Measurements from ENCODE around the gene TMEM151B.
"Not testable (repeated sequence)": the region's sequence is repeated elsewhere in the genome, so short reads cannot be mapped to it uniquely, and the experiment has no call there.

Gene TMEM151B

DNA sequence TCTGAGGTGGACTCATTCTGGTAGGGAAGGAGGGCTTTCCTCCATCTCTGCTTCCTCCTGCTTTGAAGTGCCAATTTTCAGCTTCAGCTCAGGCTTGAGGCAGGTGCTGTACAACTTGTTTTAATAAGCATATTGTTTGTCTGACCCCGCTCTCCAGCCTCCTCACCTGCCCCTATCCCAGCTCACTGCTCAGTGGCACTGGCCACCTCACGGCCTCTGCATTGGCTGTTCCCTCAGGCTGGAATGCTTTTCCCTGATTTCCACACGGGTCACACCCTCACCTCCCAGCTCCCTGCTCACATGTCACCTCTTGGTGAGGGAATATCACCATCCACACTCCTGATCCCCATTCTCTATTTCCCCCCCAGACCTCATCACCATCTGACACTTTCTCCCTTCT lies 28.6 kb downstream of the TMEM151B start:
- in situ Hi-C loops (cut with HindIII; ENCODE audit: low sequenced_read_pairs) = no loop called here

DNA sequence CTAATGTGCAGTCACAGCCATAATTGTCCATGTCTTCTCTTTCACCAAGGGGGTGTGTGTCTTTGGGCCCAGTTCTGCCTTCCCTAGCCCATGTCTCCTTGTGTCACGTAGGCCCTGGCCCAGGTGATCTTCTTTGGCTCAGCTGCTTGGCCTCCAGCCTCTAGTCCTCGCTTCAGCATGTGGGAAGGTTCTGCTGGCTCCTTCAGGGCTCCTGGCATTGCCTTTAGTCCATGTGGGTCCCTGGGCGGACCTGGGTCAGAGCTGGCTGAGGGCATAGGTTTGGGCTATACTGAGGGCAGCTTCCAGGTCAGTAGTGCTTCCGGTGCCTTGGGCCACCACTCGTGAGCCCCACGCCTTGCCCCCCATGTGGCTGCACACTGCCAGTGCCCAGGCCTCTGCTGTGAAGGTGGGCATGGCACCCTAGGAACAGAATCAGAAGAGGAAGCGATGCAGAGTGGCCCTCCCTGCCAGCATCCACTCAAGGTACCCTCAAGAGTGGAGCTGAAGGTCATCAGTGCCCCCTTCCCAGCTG lies 30.1 kb downstream of the TMEM151B start:
- in situ Hi-C loops (cut with HindIII; ENCODE audit: low sequenced_read_pairs) = loop anchor here (10.0 kb wide), 1 partner anchor 46 kb away; the partner anchor contains the start of gene SLC35B2

DNA sequence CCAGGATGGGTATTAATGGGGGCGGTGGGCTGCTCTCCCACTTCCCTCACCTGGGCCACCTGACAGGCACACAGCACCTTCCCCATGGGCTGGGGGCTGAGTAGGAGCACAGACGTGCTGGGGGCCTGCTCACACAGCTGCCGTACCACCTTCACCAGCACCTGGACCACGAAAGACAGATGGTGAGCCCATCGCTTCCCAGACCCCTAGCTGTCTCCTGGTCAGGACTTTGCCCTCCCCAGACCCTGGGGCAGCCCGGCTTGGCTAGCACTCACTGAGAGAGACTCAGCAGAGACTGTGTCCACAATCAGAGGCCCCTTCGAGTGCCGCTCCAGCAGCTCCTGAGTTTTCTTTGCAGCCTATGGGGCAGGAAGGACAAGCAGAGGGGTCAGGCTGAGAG lies 30.9 kb downstream of the TMEM151B start:
- in situ Hi-C loops (cut with HindIII; ENCODE audit: low sequenced_read_pairs) = loop anchor here (10.0 kb wide), 1 partner anchor 46 kb away; the partner anchor contains the start of gene SLC35B2

DNA sequence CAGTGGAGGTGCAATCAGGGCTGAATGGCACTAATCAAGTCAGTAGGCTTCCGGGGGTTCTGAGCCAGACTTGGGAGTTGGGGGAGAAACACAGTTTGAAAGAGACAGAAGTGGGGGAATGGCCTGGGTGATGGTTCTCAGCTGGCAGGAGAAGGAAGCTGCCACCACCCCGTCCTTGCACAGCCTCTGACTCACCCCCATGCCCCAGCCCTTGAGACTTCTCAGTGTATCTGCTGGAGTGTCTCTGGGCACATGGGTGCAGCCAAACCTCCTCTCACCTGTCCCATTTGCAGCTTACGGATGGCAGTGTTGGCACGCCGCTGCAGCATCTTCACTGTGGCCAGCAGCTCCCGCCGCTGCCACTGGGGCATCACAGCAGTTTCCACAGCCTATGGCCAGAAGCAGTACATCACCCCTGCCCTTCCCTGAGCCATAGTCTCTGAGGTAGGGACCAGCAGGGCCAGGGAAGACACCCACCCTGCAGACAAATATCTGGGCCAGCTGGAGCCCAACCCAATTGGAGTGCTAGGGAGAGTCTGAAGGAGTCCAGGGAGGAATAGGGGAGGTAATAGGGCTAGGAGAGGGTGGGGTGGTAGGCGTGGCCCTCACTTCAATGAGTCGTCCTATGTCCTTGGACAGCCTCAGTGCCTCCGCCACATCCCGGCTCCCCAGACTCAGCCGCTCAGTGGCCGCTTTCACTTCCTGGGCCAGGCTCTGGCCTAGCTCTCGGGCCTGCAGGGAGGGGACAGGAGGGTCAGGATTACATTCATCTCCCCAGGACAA lies 31.7 kb downstream of the TMEM151B start:
- in situ Hi-C loops (cut with HindIII; ENCODE audit: low sequenced_read_pairs) = loop anchor here (10.0 kb wide), 1 partner anchor 47 kb away; the partner anchor contains the start of gene SLC35B2

DNA sequence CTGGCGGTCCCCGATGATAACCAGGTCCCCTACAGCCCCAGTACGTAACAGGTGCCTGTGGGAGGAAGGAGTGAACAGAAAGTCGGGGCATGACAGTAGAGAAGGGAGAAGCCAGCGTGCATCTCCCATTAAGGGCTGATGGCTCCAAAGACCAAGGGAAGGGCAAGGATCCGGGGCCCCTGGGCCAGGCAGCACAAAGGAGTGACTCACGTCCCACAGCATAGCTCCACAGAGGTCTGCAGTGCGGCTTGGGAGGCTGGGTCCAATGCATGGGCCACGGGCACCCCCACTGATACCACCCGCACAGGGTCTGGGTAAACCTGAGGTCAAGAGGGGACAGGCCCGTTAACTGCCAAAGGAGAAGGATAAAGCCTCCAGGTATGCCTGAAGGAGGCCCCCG lies 32.6 kb downstream of the TMEM151B start:
- in situ Hi-C loops (cut with HindIII; ENCODE audit: low sequenced_read_pairs) = loop anchor here (10.0 kb wide), 1 partner anchor 48 kb away; the partner anchor contains the start of gene SLC35B2

DNA sequence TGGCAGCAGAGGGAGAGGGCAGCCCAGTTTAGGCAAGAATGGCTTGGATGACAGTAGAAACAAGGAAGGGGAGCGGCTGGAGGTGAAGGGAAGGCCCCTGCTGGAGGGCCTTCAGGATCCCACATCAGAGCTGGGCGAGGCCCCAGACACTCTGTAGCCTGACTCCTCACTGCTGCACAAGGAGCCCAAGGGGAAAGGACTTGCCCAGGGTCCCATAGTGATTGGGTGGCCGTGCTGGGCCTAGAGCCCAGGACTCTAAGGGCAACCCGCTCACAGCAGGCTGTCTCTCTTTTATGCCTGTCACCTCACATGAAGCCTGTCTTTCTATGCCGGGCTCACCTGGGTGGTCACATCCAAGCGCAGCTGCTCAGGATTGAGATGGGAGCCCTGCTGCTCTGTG lies 33.6 kb downstream of the TMEM151B start:
- in situ Hi-C loops (cut with HindIII; ENCODE audit: low sequenced_read_pairs) = loop anchor here (10.0 kb wide), 1 partner anchor 49 kb away; the partner anchor contains the start of gene SLC35B2

DNA sequence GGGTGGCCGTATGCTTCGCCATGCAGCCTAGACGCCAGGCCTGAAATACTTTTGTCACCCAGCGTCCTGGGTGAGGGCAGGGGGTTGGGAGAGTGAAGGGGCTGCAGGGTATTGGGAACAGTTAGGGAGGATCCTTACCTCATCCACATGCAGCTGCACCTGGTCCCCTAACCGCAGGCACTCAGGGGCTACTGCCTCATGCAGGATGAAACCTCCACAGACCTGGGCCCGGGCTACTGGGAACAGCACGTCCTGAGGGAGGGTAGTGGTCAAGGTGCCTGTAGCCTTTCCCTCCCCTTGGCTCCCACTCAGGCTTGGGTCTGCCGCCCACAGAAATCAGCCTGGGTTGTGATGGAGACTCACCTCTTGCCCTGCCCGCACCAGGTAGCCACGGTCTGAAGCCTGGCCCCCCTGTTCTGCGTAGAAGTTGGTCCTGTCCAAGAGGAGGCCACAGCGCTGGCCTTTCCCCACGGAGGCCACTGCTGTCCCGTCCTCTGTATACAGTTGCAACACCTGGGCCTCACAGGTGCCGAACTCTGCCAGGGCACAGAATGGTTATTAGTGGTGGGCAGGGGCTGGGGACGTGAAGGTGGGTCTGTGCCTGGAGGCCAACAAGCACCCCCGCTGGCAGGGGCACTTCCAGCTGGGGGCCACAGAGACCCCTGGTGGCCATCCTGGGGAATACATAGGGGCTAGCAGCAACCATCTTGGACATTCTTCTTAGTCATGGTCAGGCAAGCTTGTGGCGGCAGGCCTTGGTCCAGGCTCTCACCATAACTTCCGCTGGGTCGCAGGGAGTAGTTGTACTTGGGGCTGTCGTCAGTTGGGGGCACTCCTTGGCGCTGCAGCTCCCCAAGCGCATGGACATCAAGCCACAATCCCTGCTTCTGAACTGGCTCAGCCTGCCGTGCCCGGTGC lies 34.3 kb downstream of the TMEM151B start:
- in situ Hi-C loops (cut with HindIII; ENCODE audit: low sequenced_read_pairs) = loop anchor here (10.0 kb wide), 1 partner anchor 50 kb away; the partner anchor contains the start of gene SLC35B2

DNA sequence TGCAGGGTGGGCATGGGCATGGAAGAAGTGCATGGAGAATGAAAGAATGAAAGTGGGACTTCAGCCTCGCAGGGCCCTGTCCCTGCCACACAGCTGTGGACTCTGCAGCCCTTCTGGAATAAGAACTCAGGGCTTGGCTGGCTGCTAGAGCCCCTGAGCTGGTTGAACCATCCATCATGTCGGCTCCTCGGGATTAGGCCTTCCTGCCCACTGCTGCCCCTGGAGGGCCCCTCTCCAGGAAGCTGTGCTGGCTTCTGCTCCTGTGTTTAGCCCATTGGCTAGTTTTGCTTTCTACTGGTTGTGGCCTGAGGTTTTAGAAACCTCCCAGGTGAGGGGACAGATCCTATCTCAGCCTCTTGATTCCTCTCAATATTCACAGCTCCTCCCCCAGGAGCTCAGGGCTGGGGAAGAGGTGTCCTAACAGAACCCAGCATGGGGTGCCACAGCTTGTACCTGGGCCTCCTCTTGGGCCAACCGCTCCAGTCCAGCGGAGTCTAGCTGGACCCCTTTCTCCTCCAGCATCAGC lies 35.0 kb downstream of the TMEM151B start:
- in situ Hi-C loops (cut with HindIII; ENCODE audit: low sequenced_read_pairs) = loop anchor here (10.0 kb wide), 1 partner anchor 50 kb away; the partner anchor contains the start of gene SLC35B2

DNA sequence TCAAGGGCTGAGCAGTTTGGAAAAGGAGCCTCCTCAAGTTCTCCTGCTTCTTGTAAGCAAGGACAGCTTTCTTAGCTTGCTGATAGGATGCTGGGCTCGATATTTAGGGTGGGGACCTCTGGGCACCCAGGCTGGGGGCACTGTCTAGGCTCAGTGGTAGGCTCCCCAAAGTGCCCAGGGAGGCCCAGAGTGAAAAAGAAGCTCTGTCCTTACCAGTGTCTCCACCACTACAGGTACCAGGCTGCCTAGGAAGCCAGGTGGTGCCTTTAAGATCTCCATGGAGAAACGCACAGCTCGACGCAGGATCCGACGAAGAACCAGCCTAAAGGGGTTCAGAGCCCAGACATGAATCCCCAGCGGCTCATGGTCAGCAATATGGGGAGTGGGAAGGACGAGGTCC lies 36.5 kb downstream of the TMEM151B start:
- in situ Hi-C loops (cut with HindIII; ENCODE audit: low sequenced_read_pairs) = loop anchor here (10.0 kb wide), 1 partner anchor 52 kb away; the partner anchor contains the start of gene SLC35B2

DNA sequence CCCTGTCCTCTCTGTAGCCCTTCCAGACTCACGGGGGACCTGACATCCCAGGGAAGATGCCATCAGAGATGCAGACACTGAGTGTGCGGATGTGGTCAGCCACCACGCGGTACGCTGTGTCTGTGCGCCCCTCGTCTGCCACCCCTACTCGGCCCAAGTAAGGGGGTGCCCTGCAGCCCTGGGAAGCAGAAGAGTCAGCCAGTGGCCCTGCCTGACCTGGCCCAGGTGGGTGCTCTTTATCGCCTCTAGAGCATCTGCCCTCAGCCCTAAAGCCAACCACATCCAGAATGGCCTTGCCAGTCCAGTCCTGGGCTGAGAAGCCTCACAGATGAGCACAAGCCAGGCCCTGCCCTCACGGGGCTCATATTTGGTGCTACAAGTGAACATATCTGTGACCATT lies 37.0 kb downstream of the TMEM151B start:
- in situ Hi-C loops (cut with HindIII; ENCODE audit: low sequenced_read_pairs) = loop anchor here (10.0 kb wide), 1 partner anchor 52 kb away; the partner anchor contains the start of gene SLC35B2

DNA sequence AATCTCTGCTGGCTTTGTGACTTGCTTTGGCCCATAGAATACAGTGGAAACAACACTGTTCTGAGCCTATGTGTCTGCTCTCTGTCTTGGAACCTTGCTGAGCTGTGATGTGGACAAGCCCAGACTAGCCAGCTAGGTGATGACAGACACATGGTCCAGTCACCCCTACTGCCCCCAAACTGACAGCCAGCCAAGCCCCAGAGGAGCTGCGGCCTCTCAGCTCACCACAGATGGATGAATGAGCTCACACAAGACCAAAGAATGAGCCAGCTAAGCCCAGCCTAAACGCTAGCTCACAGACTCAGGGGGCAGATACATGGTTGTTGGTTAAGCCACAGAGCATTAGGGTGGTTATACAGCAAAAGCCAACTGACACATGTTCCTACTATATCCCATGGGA lies 38.8 kb downstream of the TMEM151B start:
- in situ Hi-C loops (cut with HindIII; ENCODE audit: low sequenced_read_pairs) = loop anchor here (10.0 kb wide), 1 partner anchor 54 kb away; the partner anchor contains the start of gene SLC35B2

DNA sequence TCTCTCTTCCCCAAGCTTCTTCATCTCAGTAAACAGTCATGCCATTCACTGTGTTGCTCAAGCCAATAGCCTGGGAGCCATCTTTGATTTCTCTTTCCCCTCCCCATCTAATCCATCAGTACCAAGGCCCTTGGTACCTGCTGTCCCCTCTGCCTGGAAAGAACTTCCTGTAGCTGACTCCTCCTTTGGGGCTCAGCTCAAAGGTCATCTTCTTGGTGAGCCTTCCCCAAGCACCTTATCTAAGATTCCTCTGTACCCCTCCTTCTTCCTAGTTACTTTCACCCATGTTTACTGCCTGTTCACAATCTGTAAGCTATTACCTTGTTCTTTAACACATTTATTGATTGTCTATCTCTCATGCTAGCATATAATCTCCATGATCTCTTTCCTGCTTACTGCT lies 39.4 kb downstream of the TMEM151B start:
- in situ Hi-C loops (cut with HindIII; ENCODE audit: low sequenced_read_pairs) = loop anchor here (10.0 kb wide), 1 partner anchor 55 kb away; the partner anchor contains the start of gene SLC35B2

DNA sequence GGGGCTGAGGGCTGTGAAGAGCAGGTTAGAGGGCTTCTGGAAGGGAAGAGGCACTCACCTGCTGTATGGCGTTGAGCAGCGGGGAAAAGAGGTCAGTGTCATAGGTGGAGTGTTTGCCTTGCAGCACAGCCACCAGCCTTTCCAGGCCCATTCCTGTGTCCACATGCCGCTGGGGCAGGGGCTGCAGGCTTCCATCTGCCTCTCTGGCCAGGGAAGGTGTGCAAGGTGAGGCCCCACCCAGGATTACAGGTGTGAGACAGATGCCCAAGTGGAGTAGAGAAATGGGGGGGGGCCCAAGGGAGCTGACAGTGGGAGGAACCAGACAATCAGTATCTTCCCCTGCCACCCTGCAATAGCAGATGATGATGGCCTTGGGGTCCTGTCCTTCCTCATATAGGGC lies 40.0 kb downstream of the TMEM151B start:
- in situ Hi-C loops (cut with HindIII; ENCODE audit: low sequenced_read_pairs) = no loop called here

DNA sequence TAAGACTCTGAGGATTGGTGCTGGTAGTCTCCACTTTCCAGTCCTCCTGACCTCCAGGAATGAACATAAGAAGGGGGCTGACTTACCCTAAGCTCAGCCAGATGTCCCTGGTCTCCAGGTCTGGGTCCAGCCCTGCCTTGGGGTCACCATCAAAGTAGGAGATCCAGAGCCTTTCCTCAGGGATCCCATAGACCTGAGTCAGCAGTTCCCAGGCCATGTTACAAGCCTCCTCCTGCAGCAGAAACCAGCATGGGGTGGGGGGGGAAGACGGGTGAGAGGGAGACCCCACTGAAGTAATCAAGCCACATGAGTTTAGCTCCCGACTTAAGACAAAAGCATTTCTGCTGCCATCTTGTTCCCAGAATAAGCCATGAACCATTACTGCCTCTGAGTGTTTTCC lies 41.1 kb downstream of the TMEM151B start:
- in situ Hi-C loops (cut with HindIII; ENCODE audit: low sequenced_read_pairs) = no loop called here

DNA sequence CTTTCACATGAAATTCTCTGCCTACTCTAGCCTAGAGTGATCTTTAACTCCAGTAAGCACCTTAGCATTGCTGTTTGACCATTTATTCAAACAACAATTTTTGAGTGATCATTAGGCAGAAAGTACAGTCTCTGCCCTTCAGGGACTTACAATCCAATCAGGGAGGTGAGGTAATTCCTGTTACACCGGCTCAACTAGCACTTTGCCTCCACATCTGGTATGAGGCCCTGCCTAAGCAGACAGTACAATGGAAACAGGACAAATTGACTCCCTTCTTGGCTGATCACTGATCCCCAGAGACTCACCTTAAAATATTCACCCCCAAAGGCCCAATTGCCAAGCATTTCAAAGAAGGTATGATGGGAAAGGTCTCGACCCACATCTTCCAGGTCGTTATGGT lies 41.5 kb downstream of the TMEM151B start:
- in situ Hi-C loops (cut with HindIII; ENCODE audit: low sequenced_read_pairs) = no loop called here

DNA sequence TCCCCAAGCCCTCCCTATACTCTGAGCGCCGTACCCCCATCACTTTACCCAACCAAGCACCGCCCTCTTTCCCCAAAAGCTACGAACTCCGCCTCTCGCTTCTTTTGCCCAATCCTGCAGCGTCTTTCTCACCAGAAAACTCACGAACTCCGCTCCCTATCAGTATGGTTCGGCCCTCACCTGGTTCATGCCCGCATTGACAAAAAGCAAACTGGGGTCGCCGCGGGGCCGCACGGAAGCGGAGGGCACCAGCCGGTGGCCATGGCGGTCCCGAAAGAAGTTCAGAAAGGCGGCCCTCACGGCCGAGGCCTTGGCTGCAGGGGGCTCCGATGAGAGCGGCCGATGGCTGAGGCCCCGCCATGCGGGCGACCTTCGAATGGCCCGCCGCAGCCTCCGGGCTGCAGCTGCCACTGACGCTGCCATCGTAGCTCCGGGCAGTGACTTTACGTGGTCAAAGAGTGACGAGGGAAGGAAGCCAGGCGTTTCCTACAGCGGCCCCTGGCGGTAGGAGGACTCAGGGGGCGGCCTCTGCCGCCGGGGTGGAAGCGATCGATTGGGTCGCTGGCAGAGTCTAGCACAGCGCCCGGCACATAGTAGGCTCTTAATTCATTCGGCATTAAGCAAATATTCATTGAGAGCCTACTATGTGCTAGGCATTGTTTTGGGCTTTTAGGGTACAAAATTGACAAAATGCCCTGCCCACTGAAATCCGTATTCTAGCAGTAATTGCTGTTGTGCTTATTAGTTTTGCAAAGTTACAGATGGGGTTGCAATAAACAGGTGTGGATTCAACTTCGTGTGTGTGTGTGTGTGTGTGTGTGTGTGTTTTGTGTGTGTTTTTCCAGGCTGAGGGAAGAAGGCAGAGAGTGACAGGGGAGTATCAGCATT lies 42.9 kb downstream of the TMEM151B start, which contains the start of gene AARS2:
AARS2 (minus strand) TSS at position 447 of the 888 bp plus-strand sequence; CDS start at position 423, 24 bp downstream.
- in situ Hi-C loops (cut with HindIII; ENCODE audit: low sequenced_read_pairs) = no loop called here

DNA sequence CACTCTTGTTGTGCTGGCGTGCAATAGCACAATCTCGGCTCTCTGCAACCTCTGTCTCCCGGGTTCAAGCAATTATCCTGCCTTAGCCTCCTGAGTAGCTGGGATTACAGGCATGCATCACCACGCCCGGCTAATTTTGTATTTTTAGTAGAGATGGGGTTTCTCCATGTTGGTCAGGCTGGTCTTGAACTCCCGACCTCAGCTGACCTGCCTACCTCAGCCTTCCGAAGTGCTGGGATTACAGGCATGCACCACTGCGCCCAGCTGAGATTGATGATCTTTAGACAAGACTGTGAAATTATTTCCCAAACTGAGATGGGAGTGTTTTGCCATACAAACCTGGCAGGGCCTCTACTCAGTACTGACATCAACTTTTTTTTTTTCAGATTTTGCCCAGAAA lies 44.4 kb downstream of the TMEM151B start:
- in situ Hi-C loops (cut with HindIII; ENCODE audit: low sequenced_read_pairs) = not testable (repeated sequence)

DNA sequence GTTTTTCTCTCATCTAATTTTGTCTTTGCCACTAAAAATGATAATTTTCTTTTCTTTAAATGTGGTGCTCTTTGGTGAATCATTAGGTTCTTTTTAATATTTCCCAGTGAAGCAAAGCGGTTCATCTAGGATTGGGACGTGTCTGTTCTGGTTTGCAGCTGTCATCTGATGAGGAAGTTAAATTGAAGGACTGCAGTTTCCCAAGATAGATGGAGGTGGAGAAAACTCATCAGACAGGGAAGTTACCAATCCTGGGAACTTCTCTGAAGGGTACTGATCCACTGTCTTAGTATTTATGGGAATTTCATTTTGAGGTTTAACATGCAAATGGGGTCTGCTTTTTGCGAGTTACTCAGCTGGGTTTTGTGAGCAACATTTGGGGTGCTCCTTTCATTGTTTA lies 45.3 kb downstream of the TMEM151B start:
- in situ Hi-C loops (cut with HindIII; ENCODE audit: low sequenced_read_pairs) = no loop called here

DNA sequence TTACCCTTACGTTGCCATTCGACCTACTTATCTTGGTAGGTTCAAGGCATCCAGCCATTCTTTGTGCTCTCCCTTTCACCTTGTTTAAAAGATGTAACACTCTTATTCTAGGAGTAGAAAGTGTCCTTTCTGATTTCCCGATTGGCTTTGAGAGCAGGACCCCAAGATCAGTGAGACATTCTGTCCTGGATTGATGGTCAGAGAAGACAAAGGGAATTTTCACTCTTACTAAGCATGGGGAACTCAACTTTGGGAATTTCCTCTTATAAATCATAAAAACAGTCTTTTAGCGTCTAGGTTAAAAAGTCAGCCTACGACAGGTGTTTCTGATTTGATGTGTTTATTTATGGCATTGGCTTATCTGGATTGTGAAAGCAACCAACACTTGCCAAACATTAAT lies 45.7 kb downstream of the TMEM151B start:
- in situ Hi-C loops (cut with HindIII; ENCODE audit: low sequenced_read_pairs) = no loop called here

Data from DLD1 (cell line).